Hematopoietic multipotent progenitor cell treated with erythropoietin and hydrocortisone succinate and interleukin-3 and kit ligand, for 17 days (in vitro differentiated cells): ENCODE measurements around the gene SLC25A20.

Source experiments
- DNase-seq: peaks from one replicate; pipeline ENCODE4 v3.0.0-alpha.2; 2015; ENCODE audit warnings: low spot score

Gene SLC25A20

GRCh38 chr3:48897460-48898376, 964 bp downstream of the SLC25A20 start:
- peak; percentile 16 for DNase-seq

DNA sequence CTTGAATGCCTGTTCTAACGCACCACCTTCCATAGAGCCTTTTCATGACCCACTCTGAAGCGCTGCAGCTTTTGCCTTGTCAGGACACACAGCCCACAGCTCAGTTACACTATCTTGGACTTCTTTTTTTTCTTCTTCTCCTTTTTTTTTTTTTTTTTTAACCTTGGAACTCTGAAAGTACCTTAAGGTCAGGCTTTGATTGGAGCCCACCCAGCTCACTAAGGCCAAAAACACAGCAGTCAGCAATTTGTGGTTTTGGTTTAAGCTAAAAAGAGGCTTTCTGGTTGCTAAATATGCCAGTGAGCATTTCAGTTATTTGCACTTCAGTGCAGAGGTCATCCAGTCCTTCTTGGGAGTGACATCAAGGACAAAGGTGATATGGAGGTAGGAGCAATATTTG, 1.7 kb downstream of the SLC25A20 start:
- no peak for DNase-seq

- no peak for DNase-seq
Observed at GRCh38 chr3:48894516-48894915, 4.2 kb downstream of the SLC25A20 start.

DNA sequence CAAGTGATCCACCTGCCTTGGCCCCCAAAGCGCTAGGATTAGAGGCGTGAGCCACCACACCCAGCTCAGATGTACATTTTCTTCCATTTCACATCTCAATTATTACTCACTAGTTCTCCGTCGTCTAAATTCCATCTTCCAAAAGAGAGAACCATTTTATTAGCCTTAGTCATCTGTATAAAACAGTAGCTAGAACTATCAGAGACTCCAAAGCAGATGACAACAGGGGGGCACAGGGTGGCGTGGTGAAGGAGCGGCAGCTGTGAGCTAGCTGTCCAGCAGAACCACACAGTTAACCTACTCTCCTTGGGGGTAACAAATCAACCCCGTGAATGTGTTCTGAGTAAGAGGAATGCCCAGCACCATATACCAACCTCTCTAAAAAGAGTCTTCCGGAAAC, 7.1 kb downstream of the SLC25A20 start:
- DNase-seq, result no peak

GRCh38 chr3:48885753-48886152, 12.9 kb downstream of the SLC25A20 start:
- DNase-seq, result no peak

DNA sequence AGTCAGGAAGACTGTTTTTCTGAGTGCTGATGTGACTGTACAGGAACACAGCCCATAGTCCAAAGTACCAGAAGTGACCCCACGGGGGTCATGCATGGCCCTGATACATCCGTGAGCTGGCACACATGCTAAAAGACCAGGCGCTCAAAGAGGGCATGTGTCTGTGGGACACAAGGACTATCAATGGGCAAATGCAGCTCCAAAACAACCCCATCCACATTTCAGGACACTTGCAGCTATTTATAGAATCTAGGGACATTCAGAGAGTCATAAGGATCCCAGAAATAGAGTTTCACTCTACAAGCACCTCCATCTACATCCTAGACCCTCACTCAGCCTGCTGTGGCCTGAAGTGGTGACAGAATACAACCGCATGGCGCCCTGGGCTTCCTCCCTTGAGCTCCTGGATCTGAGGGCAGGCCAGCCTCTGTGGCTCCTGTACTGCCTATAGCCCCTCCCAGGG, 17.0 kb downstream of the SLC25A20 start:
- DNase-seq, result no peak

- no peak for DNase-seq
Observed at GRCh38 chr3:48881006-48881405, 17.7 kb downstream of the SLC25A20 start.

- DNase-seq, result no peak
Observed at GRCh38 chr3:48879994-48880377, 18.7 kb downstream of the SLC25A20 start.

DNA sequence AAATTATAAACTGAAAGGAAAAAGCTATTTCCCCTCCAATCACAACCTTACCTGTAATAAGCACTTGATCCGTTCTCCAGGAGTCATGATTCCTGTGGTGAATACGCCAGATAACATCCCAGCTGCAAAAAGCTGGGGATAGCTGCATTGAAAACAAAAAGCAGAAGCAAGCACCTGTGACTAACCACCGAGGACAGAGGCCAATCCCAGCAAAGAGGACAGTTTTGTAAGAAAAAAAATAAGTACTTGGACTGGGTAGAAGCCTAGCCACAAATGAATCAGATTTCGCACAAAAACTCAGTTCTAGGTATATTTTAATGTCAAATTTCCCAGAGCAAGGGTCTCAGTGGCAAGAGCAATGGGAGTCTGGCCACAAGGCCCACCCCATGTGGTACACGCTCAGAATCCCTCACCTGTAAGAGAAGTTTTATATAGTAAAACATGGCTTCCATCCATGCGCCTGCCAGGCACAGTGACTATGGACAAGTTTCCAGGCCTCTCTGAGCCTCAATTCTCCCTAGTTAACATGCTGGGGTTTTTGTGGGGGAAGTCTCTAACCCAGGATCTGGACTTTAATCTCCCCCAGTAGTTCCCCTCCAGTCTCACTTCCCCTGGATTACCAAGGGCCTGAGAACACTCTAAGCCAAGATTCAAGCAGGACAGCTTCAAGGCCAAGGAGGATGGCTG, 19.2 kb downstream of the SLC25A20 start:
- DNase-seq, result no peak

DNA sequence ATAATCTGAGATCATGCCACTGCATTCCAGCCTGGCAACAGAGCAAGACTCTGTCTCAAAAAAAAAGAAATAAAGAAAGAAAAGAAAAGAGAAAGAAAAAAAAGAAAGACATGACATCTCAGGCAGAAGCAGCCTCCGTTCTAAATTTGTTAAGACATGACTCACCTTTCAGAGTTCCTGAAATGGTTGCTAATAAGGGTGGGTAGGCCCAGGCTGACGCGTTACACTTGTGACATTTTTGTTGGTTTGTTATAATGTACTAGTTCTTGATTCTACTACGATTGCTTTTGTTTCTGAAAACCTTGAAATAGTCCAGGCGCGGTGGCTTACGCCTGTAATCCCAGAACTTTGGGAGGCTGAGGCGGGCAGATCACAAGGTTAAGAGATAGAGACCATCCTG, 21.0 kb downstream of the SLC25A20 start:
- DNase-seq, result no peak

DNA sequence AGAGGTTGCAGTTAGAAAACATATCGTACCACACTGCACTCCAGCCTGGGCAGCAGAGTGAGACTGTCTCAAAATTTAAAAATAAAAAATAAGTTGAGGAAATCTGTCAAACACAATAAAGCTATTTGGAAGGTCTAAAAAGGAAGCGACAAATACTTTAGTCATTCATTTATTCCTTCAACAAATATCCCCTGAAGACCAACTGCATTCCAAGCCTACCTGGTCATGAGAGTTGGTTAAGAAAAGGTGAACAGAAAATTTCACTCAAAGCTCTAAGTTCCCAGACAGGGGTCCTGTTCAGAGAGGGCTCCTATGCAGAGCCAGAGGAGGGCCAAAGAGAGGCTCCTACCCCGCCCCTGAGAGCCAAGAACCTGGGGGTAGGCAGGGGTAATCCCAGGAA, 35.6 kb downstream of the SLC25A20 start:
- no peak for DNase-seq

- DNase-seq, result no peak
Observed at GRCh38 chr3:48859206-48859605, 39.5 kb downstream of the SLC25A20 start.

DNA sequence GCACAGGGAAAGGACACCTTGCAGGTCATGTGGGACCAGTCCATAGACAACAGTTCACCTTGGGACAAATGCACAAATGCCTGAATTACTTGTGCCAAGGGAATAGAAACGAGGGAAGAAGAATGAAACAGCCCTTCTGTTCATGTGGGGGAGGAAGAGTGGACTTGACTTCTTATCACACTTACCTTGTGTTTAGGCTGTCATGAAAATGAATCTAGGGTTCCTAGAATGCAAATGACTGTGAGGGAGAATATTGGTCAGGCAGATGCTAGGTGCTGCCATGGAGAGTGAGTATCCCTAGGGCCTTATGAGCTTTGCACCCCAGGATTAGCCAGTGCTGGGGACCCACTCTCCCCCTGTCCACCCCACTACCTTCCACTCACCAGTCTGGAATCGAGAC, 40.0 kb downstream of the SLC25A20 start:
- no peak for DNase-seq

- no peak for DNase-seq
Observed at GRCh38 chr3:48857641-48858040, 41.0 kb downstream of the SLC25A20 start.

DNA sequence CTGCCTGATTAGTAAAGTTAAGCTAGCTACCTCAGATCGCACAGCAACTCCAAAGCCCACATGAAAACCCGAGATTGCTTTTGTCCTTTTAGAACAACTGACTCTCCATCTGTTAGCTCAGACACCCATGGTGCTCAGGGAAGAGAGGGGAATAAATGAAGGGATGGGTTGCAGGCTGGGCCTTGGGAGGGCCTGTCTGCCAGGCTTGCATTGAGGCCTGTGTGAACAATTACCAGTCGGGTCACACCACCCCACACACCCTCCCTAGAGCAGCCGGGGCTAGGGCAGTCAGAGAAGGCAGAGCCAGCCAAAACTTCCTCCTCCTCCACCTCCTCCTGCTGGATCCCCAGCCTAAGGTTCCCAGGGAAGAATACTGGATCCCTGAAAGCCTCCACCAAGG, 42.2 kb downstream of the SLC25A20 start:
- DNase-seq, result no peak

DNA sequence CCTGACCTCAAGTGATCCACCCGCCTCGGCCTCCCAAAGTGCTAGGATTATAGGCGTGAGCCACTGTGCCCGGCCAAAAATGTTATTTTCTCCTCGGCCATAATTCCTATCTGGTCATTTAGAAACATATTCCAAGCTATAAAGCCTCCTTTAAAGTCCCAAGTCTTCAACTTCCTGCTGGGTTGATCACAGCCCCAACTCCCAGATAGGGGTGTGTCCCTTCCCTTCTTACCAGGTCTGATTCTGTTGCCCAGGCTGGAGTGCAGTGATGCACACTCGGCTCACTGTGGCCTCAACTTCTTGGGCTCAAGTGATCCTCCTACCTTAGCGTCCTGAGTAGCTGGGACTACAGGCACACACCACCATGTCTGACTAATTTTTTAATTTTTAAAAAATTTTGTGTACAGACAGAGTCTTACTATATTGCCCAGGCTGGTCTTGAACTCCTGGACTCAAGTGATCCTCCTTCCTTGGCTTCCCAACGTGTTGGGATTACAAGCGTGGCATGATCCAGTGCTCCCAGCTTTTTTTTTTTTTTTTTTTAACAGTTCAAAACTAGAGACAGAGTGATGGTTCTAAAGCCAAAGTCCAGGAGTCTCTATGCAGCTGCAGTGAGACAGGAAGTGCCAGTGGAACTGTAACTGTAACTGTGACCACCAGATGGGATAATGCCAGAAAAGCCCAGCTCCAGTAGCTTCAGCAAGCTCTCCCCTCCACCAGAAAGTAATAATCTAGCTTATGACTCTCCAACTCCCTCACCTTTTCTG, 42.8 kb downstream of the SLC25A20 start:
- no peak for DNase-seq

DNA sequence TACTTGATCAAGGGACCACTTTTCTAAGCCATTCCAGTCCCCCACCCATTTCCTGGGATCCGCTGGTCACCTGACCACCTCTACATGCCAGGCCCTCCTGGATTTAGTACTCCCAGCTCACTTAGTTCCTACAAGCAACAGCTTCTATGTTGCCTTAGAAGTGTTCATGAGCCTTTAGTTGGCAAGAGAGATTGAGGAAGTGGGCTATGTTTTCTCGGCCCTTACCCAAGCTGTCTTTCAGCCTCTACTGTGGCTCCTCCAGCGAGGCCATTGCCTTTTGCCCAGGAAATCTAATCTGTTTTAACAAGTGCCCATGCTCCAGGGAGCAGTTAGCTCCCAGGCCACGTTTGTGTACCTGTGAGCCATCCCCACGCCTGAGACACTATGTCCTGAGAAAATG, 46.5 kb downstream of the SLC25A20 start:
- DNase-seq, result no peak

DNA sequence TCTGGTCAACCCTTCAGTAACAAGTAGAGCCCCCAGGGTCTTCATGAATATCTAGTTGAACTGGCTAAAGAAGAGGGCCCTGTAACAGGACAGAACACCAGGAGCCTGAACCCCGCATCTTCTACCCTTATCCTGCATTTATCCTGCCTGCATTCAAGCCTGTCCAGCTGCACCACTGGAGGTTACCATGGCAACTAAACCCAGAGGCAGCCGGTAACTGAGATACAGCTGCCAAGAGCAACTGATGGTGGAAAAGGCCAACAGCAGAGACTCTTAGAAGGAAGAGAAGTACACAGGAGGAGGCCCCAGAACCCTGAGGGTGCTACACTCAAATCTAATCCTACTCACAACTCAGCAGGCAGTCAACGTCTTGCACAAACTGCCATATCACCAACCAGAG, 47.3 kb downstream of the SLC25A20 start:
- DNase-seq, result no peak

- peak; percentile 10 for DNase-seq
Observed at GRCh38 chr3:48848816-48849515, 49.7 kb downstream of the SLC25A20 start.

DNA sequence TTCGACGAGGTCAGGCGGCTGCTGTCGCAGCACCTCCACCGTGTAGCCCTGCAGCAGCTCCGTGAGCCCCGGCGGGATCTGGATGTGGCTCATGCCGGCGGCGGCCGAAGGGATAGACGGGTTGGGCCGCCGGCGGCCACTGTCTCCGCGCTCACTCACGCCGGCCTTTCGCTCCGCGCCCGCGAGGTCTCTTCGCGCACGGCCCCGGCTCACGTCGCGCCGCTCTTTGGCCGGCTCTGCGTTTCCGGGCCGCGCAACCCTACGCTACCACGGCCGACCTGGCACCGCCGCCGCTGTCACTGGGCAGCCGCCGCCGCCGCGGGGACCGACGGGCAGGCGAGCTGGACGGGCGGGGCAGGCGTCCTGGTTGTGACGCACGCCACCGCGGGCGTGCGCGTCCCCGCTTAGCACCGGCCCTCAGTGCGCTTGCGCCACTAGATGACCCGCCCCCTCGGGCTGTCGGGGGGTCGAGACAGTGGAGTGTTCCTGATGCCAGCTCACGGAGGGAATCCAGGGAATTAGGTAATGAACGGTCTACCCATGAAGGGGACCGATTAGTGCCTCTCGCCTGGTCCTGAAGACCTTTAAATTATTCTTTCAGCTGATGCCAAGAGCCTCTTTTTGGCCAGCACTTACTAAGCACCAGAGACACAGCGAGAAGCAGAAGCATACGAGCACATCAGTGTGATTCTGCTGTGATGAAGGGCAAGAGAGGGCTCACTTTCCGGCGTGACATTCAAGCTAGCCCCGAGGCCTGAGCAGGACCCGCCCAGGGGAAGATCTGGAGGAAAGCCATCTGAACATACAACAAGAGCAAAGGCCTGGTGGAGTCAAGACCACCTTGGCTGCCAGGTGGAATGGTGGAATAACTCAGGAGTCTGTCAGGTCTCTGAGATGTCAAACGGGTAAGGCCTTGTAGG, 50.9 kb downstream of the SLC25A20 start, which contains the start of gene PRKAR2A:
TSS of gene PRKAR2A (minus strand) at position 371 of the 920 bp plus-strand sequence. CDS start at position 93, 278 bp downstream.
- DNase-seq, result peak; percentile 80

DNA sequence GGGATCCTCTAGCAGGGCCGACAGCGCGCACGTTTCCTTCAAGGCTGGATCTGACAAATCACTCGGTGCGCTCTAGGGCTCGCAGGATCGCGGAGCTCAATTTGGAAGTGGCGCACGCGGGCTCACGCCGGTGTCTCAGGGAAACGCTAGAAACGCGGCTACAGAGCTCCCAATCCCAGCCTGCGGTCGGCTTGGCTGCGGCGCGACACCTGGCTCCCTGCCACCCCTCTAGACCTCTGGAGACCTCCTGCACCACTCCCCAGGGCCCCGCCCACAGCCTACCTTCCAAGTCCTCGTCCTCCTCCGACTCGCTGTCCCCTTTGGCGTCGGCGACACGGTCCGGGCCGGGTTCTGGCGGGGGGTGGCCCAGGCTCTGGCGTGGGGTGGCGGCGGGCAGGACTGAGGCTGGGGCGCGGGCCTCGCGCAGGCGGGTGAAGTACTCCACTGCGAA, 51.6 kb downstream of the SLC25A20 start:
- peak; percentile 66 for DNase-seq
